GM23248 (cell line): ENCODE data around the gene MTHFR. TPM values are rescaled to one million over a fixed set of nuclear protein-coding genes. Genes with fewer than 3 reads are reported as not detected.
A peak's percentile ranks its signal among the peaks of the same experiment; 100 is the strongest.

Source experiments
- DNase-seq: peaks from one replicate; pipeline ENCODE4 v3.0.0-alpha.2; 2015
- H2AFZ ChIP-seq: fragments of 200-600 bp; sonication (generic); 2 replicates; pipeline ENCODE4 v1.6.1; 2016; ENCODE audit warnings: antibody characterized with exemption
- H3F3A ChIP-seq: fragments of 200-600 bp; sonication (generic); 2 replicates; pipeline ENCODE4 v1.6.1; 2016; ENCODE audit warnings: mild to moderate bottlenecking, antibody characterized with exemption, mixed run types; ENCODE audit not compliant: insufficient read depth
- H3K27ac ChIP-seq: fragments of 200-600 bp; sonication (generic); 2 replicates; pipeline ENCODE4 v1.5.1; 2016; ENCODE audit warnings: mild to moderate bottlenecking
- H3K27me3 ChIP-seq: fragments of 200-600 bp; sonication (generic); replicated peaks from 2 replicates; pipeline ENCODE4 v1.6.1; 2016; ENCODE audit warnings: mild to moderate bottlenecking; ENCODE audit not compliant: insufficient read depth
- H3K36me3 ChIP-seq: fragments of 200-600 bp; sonication (generic); 2 replicates; pipeline ENCODE4 v1.6.1; 2016; ENCODE audit warnings: low read depth, mild to moderate bottlenecking
- H3K4me1 ChIP-seq: fragments of 200-600 bp; sonication (generic); 2 replicates; pipeline ENCODE4 v1.6.1; 2016; ENCODE audit warnings: mild to moderate bottlenecking; ENCODE audit not compliant: insufficient read depth
- H3K4me2 ChIP-seq: fragments of 200-600 bp; sonication (generic); one replicate; pipeline ENCODE4 v1.6.1; 2016; ENCODE audit warnings: mild to moderate bottlenecking; ENCODE audit not compliant: unreplicated experiment
- H3K4me3 ChIP-seq: fragments of 200-600 bp; sonication (generic); 2 replicates; pipeline ENCODE4 v1.5.1; 2016; ENCODE audit warnings: mild to moderate bottlenecking
- H3K79me2 ChIP-seq: fragments of 200-600 bp; sonication (generic); 2 replicates; pipeline ENCODE4 v1.6.1; 2016; ENCODE audit warnings: mild to moderate bottlenecking; ENCODE audit not compliant: insufficient read depth
- H3K9ac ChIP-seq: fragments of 200-600 bp; sonication (generic); 2 replicates; pipeline ENCODE4 v1.6.1; 2016; ENCODE audit warnings: mild to moderate bottlenecking
- H3K9me2 ChIP-seq: fragments of 200-600 bp; sonication (generic); 2 replicates; pipeline ENCODE4 v1.6.1; 2016; ENCODE audit warnings: mixed run types, mild to moderate bottlenecking, moderate library complexity; ENCODE audit not compliant: insufficient read depth
- H3K9me3 ChIP-seq: fragments of 200-600 bp; sonication (generic); one replicate; pipeline ENCODE4 v1.6.1; 2017; ENCODE audit warnings: low read depth
- H4K20me1 ChIP-seq: fragments of 200-600 bp; sonication (generic); 2 replicates; pipeline ENCODE4 v1.6.0; 2016; ENCODE audit not compliant: insufficient read depth
- EZH2 ChIP-seq: fragments of 200-600 bp; sonication (generic); IDR thresholded peaks from 2 replicates; pipeline ENCODE4 v1.6.1; 2018; ENCODE audit warnings: antibody characterized with exemption, mild to moderate bottlenecking; ENCODE audit not compliant: insufficient read depth, poor library complexity, severe bottlenecking
- EZH2phosphoT487 ChIP-seq: fragments of 200-600 bp; sonication (generic); IDR thresholded peaks from 2 replicates; pipeline ENCODE4 v1.6.1; 2018; ENCODE audit warnings: antibody characterized with exemption, moderate library complexity, mild to moderate bottlenecking, low read depth; ENCODE audit not compliant: insufficient read depth
- WGBS, 2 experiments: methylation state at CpG; one replicate each; pipeline ENCODE4 v1.1.6; 2015 to 2017; ENCODE audit warnings: low lambda C conversion rate in 2 of 2, low coverage in 1 of 2; ENCODE audit errors: missing lambda C conversion rate in 2 of 2; 5-methylcytosine and 5-hydroxymethylcytosine counted together
- in situ Hi-C: fragments of 300-500 bp; cut with MboI; formaldehyde crosslinking; loops from 2 replicates; pipeline ENCODE4 v1.15.0; 2020
- polyA plus RNA-seq: library from polyadenylated mRNA; unstranded; fragments of >200 nt; fragmentation: Nextera tagmentation; extraction: Ambion mirVana; gene quantifications from 2 replicates; pipeline ENCODE4 v1.2.1, GENCODE V29; 2016
- total RNA-seq: library from RNA; depleted of rRNA; stranded (reverse); fragments of >200 nt; shearing (Covaris generic); gene quantifications from 2 replicates; pipeline ENCODE4 v1.2.3, GENCODE V29; 2014

The MTHFR gene
- total and polyA plus RNA-seq, 2 experiments from 2014 or later = 5.1 to 16.1 TPM

- Histone ChIP-seq H3K9me2 (no peaks in the 10 kb centered on the region), H3K4me2 (peak overlapping the region; percentile 66), H3K4me1 (peaks cover 12% of the 10 kb centered on the region), H2AFZ (peak overlapping the region; percentile 60), H4K20me1 (no peaks in the 10 kb centered on the region), H3K36me3 (no peaks in the 10 kb centered on the region), H3K9ac (peak overlapping the region; percentile 27; the same call in 1 of the 2 replicates), H3F3A (no peaks in the 10 kb centered on the region), H3K4me3 (peak overlapping the region; percentile 60), H3K9me3 (no peaks in the 10 kb centered on the region), H3K27ac (no peak overlapping the region), H3K27me3 (no peaks in the 10 kb centered on the region), H3K79me2 (no peaks in the 10 kb centered on the region)
- TF ChIP-seq EZH2 (no peak), EZH2phosphoT487 (no peak)
- peak; percentile 62 for DNase-seq
- in situ Hi-C loops = no loop called here
- 10 to 14% methylated on average over 23 to 26 of the region's 30 CpGs for WGBS, 2 experiments
Measured at GRCh38 chr1:11784993-11785769, 20.6 kb downstream of the MTHFR start.

DNA sequence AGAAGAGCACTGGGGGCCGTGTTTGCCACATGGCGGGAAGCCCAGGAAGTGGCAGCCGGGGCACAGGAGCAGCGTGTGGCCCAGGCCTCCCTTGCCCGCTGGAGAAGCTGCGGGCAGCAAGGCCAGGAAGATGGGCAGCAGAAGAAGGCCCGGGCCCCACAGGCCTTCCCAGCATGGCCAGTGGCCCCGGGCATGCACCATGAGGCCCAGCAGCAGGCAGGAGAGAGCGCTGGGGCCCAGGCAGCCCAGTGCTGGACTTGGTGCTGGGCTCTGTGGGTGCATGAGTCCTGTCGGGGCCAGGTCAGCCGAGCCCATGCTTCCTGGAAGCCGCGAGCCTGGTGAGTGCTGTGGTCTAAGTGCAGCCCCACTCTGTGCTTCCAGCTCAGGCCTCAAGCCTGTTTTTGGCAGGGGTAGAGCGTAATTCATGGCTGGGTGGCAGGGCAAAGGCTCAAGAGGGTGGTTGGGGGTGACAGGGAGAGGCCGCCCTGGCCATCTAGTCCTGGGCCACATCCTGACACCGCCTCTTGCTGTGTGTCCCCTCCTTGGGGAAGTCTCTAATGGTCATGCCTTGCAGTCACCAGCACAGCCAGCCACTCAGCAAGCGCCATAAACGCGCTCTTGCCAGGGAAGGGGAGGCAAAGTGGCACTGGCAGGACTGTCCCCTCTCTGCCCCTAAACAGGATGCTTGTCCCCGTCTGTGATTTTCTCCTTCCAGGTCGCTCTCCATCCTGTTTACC, 21.3 kb downstream of the MTHFR start:
- H3K9ac ChIP-seq = peak overlapping the region; percentile 27; the same call in 1 of the 2 replicates
- DNase-seq = no peak
- no peaks in the 10 kb centered on the region for H3F3A ChIP-seq
- peaks cover 12% of the 10 kb centered on the region for H3K4me1 ChIP-seq
- H3K4me2 ChIP-seq = peak overlapping the region; percentile 66
- H3K27me3 ChIP-seq = no peaks in the 10 kb centered on the region
- in situ Hi-C loops = no loop called here
- no peaks in the 10 kb centered on the region for H3K79me2 ChIP-seq
- peak overlapping the region; percentile 60 for H2AFZ ChIP-seq
- H3K9me3 ChIP-seq = no peaks in the 10 kb centered on the region
- H3K27ac ChIP-seq = no peak overlapping the region
- no peaks in the 10 kb centered on the region for H3K9me2 ChIP-seq
- no peaks in the 10 kb centered on the region for H3K36me3 ChIP-seq
- 74 to 77% methylated on average over 21 of the region's 21 CpGs for WGBS, 2 experiments
- H3K4me3 ChIP-seq = peak overlapping the region; percentile 60; the same call in 1 of the 2 replicates
- no peaks in the 10 kb centered on the region for H4K20me1 ChIP-seq
- TF ChIP-seq EZH2 (no peak), EZH2phosphoT487 (no peak)

- Histone ChIP-seq H3K27ac (no peak overlapping the region), H3K79me2 (no peaks in the 10 kb centered on the region), H3K27me3 (no peaks in the 10 kb centered on the region), H4K20me1 (no peaks in the 10 kb centered on the region), H3K4me2 (no peak overlapping the region), H3K36me3 (no peaks in the 10 kb centered on the region), H3K9me2 (no peaks in the 10 kb centered on the region), H2AFZ (no peak overlapping the region), H3K9ac (no peak overlapping the region), H3K4me1 (peaks cover 12% of the 10 kb centered on the region), H3F3A (no peaks in the 10 kb centered on the region), H3K4me3 (no peak overlapping the region), H3K9me3 (no peaks in the 10 kb centered on the region)
- in situ Hi-C loops = no loop called here
- TF ChIP-seq EZH2phosphoT487 (no peak), EZH2 (no peak)
- DNase-seq = no peak
- WGBS, 2 experiments = 82 to 86% methylated on average over 6 of the region's 6 CpGs
Measured at GRCh38 chr1:11783556-11783955, 22.2 kb downstream of the MTHFR start.

DNA sequence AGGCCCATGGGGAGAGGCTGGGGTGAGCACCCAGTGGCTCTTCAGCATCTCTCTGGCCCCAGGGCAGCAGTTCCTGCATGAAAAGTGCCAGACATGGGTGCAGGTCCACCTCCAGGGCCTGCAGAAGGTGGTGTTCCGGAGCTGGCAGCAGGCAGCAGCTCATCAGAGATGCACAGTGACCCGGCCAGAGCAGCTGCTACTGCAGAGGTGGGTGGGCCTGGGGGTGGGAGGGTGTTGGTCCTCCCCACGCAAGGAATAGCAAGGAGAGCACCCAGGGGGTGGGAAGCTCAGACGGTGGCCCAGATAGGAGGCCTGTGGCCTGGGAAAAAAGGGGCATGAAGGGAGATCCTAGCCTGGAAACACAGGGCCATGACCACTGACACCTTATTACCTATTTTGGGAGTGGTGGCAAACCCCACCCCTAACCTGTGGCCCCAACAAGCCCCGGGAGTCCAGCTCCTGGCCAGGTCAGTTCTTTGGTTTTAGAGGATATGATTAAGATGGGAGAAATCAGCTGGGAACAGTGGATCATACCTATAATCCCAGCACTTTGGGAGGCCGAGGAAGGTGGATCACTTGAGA, 23.5 kb downstream of the MTHFR start:
- no peaks in the 10 kb centered on the region for H3K9me3 ChIP-seq
- no peaks in the 10 kb centered on the region for H3K9me2 ChIP-seq
- peaks cover 5% of the 10 kb centered on the region for H3K4me1 ChIP-seq
- no peaks in the 10 kb centered on the region for H3F3A ChIP-seq
- H3K27ac ChIP-seq = no peak overlapping the region
- no peak overlapping the region for H3K9ac ChIP-seq
- H3K79me2 ChIP-seq = no peaks in the 10 kb centered on the region
- no peak overlapping the region for H3K4me3 ChIP-seq
- no peak overlapping the region for H3K4me2 ChIP-seq
- no peaks in the 10 kb centered on the region for H4K20me1 ChIP-seq
- no peak for DNase-seq
- no peaks in the 10 kb centered on the region for H3K27me3 ChIP-seq
- WGBS, 2 experiments = 71 to 79% methylated on average over 6 of the region's 6 CpGs
- no peak overlapping the region for H2AFZ ChIP-seq
- no peaks in the 10 kb centered on the region for H3K36me3 ChIP-seq
- TF ChIP-seq EZH2phosphoT487 (no peak), EZH2 (no peak)
- in situ Hi-C loops = no loop called here
